Cerebellar nuclear complex (tissue), 1 donor: ENCODE data around the gene TMEM134.
"Not testable (repeated sequence)": the region's sequence is repeated elsewhere in the genome, so short reads cannot be mapped to it uniquely, and the experiment has no call there.

Experiments
- DNase-seq, 2 experiments: peaks; one replicate each; lab custom pipeline; 2025; lab: John Stamatoyannopoulos, UW

Gene TMEM134

GRCh38 chr11:67468759-67469507 lies at the start of gene TMEM134:
Gene TMEM134 (minus strand): TSS chr11:67469251. CDS start chr11:67469192, 59 bp downstream.
- DNase-seq, result peak; percentile 69 to 79

DNA sequence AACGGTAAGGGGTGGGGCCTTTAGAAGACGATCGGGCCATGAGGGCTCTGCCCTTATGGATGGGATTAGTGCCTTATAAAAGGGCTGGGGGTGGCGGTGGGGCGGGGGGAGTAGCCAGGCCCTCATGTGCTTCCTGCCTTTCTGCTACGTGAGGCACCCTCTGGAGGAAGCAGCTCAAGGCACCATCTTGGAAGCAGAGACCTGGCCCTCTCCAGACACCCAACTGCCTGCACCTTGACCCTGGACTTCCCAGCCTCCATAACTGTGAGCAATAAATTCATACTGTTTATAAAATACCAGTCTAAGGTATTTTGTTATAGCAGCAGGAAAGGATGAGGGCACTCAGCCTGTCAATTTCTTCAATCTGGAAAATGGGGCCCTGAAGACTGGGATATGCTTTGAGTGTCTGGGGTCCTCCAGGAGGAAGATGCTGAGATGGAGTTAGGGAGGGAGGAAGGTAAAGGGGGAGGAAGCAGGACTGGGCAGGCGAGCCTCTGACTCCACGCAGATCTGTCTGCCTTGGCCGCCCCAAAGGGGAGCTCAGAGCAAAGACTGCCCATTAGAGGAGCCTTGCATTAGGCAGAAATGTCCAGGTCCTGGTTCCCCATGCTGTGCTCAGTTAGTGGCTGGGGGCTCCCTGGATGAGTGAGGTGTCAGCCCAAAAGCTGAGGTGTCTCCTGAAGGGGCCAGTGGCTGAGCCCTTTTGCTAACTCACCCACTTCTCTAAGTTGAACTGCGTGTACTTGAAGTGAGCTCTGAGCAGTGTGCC lies 48.9 kb upstream of the TMEM134 start:
- DNase-seq, result no peak

- DNase-seq, result no peak
Observed at GRCh38 chr11:67516806-67517205, 47.8 kb upstream of the TMEM134 start.

DNA sequence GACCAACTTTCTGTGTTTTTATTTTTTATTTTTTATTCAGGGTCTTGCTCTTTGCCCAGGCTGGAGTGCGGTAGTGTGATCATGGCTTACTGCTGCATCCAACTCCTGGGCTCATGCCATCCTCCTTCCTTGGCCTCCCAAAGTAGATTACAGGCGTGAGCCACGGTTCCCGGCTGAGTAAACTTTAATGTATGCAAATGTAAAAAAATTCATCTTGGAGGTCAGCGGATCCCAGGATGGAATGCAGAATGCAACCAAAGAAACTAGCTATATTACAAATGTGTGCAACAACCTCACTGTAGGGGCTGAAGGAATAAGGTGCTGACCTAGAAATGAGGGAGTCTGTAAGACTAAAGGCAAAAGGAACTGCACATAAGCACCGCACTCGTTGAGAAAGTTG lies 45.1 kb upstream of the TMEM134 start:
- no peak for DNase-seq

- DNase-seq, result not testable (repeated sequence)
Observed at GRCh38 chr11:67511558-67511957, 42.5 kb upstream of the TMEM134 start.

GRCh38 chr11:67510023-67510345 lies 40.9 kb upstream of the TMEM134 start:
- no peak for DNase-seq

DNA sequence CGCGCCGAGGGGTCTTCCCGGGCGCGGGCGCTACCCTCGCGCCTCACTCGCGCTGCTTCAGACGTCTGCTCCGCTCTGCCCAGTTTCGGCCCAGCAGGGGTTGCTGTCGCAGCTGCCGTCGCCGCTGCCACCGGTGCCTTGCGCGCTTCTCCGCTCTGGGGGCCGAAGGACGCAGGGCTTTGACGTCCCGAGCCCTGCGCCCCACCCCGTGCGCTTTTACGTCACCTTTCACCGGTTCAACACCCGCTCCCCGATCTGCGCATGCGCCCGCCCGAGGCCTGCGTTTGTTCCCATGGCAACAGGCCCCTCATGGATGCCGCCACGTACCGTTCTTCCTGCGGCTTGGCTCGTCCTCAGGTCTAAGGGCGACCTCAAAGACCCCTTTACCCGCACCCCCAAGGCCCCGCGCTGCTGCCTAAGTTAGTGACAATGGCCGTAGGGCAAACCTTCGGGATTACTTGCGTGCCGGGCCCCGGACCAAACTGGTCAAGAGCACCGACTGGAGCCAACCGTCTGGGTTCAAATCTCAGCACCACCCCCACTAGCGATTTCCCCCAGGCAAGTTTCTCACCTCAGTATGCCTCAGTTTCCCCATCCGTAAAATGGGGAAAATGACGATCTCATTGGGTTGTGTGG lies 39.6 kb upstream of the TMEM134 start:
- DNase-seq, result peak; percentile 59 to 81

- peak; percentile 72 to 96 for DNase-seq
Observed at GRCh38 chr11:67507864-67508485, 38.9 kb upstream of the TMEM134 start, which contains the start of gene CDK2AP2. Gene CDK2AP2 (minus strand): TSS chr11:67508162. CDS start chr11:67508082, 80 bp downstream.

DNA sequence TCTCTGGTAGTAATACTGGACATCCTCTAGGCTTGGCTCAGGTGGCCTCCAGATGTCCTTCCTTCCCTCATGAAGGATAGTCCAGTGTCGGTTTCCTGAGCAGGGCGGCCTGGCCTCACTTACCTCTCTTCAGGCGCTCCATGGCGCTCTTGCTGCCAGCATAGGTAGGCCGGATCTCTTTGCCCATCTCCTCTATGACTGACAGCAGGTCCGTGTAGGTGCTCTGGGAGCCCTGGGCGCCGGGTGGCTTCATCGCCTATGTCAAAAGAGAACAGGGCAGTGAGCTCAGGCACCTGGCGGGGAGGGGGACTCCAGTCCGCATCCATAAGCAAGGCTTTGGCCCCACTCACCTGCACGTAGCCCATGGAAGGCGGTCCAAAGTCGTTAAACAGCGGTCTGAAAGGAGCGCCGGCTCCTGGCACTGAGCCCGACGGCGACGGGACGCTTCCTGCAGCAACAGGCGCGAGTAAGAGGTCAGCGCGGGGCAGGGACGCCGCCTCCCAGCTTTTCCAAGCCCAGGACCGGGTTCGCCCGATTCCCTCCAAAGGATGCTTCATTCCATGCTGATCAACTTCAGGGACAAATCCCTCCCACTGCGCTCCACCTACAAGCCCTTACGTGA lies 38.3 kb upstream of the TMEM134 start:
- no peak for DNase-seq

GRCh38 chr11:67506426-67507051 lies 37.5 kb upstream of the TMEM134 start:
- no peak for DNase-seq

- DNase-seq, result peak; percentile 62 to 63
Observed at GRCh38 chr11:67505605-67506396, 36.8 kb upstream of the TMEM134 start.

GRCh38 chr11:67504950-67505581 lies 36.0 kb upstream of the TMEM134 start, which contains the start of gene PITPNM1:
Gene PITPNM1 (minus strand): TSS chr11:67505363. CDS start chr11:67504180, 1,183 bp downstream.
- DNase-seq, result no peak

DNA sequence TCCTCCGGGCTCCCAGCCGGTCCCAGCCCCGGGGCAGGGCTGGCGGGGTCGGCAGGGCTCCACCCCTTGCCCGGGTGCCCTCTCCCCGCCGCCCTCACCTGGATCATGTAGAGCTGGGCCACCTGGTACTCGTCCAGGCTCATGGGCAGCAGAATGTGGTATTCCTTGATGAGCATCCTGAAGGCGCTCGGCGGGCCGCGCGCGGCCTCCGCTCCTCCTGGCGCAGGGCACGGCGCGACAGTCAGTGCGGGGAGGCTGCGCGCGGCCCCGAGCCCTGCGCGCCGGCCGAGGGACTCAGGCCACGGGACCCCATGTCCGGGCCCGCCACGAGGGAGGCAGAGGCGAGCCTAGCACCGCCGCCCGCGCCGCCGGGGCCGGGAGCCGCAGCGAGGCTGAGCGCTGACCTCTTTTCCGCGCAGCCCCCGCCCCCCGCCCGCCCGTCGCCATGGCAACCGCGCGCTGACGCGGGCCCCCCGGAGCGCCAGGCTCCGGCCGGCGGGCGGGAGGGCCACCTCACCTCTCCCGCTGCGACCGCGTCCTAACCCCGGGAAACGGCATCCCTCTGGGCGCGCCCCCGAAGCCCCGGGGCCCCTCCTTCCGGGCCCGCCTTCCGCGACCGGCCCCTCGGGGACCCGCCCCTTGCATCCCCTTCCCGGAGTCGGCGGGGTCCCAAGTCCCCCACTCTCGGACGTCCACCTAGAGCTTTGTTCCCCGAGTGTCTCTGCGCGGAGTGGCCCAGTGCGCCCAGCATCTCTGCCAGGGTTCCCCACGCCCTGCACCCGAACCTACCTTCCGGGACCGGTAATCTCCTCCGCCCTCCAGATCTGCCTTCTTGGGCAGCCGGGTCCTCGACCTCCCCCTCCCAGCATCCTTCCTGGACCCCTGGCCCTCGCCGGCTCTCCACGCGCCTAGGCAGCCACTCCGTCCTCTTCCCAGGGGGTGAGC lies 35.2 kb upstream of the TMEM134 start:
- DNase-seq, result no peak

DNA sequence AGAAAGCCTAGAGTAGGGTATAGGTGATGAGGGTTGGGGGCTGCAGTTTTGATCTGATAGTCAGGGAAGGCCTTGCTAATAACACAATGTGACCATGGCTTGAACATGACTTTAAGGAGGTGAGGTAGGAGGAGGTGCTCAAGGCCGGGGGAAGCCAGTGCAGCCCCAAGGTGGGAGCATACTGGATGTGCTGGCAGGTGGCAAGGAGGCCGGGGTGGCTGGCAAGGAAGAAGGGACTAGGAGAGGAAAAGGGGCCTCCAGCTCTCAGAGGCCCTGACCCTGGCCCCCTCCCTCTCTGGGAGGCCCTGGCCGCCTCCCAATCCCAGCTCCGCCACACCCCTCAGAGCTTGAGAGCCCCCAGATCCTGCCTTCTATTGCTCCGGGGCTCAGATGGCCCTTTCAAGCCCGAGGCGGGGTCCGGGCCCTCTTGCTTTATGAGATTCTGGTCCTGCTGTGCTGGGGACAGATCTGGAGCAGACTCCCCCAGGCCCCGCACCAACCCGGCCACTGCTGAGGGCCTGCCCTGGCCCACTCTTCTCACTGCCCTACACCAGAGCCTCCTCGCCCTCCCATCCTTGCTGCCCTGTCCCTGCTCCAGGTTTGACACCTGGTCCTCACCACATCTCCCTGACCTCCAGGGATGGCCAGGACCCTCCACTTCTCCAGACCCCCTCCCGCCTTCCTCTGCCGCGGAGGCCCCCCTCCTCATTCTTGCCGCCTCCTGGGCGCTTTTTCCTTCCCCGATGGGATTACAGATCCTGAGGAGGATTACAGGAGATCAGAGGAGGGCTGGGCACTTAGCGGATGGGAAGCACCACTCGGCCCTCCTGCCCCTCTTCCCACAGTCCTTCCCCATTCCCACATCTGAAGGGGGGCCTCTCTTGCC lies 34.3 kb upstream of the TMEM134 start:
- DNase-seq, result no peak

DNA sequence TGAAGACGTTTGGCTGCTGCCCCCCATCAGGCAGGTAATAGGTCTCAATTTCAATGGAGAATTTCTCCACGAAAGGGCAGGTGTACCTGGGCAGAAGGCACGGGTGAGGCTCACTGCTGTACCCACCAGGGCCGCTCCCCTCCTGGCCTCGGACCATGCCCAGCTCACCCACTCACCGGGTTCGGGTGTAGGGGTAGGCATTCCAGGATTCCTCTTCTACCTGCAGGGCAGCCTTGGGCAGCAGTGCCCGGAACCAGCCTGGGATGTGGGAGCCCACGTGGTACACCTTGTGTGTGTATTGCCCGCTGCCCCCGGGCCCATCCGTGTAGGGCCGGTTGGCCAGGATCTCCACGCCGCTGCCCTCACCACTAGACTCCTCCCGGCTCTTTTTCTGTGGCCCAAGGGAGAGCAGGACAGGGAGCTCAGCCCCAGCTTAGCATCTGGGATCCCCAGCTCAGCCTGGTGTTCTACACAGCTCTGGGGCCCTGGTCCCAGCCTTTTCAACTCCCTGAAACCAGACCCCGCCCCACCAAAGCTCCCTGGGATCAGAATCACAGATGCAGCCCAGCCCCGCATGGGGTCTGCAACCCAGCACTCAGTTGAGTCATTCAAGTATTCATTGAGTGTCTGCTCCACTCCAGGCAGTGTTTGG lies 33.4 kb upstream of the TMEM134 start:
- DNase-seq, result no peak

GRCh38 chr11:67501854-67502253 lies 32.8 kb upstream of the TMEM134 start:
- no peak for DNase-seq
